H1 (cell line): ENCODE measurements around the gene SIGLEC6. TPM values are rescaled to one million over a fixed set of nuclear protein-coding genes. Genes with fewer than 3 reads are reported as not detected.

Source experiments
- CTCF ChIA-PET: fragments of 300-600 bp; sonication (Branson Sonifier 250); formaldehyde crosslinking; loops from one replicate; lab custom pipeline; 2021; ENCODE audit not compliant: partially characterized antibody; lab: Charles Lee
- POLR2A ChIA-PET: fragments of 300-600 bp; sonication (Branson Sonifier 250); formaldehyde crosslinking; loops from one replicate; lab custom pipeline; 2021; ENCODE audit warnings: inconsistent platforms; ENCODE audit not compliant: partially characterized antibody; lab: Charles Lee
- DNase-seq, 2 experiments: peaks; one replicate each; pipeline versions ENCODE4 v3.0.0 to v3.0.0-alpha.2; 2010 to 2022; ENCODE audit warnings: low spot score in 2 of 2, low read depth in 1 of 2, mixed read lengths in 1 of 2
- FAIRE-seq: peaks from 2 replicates; lab custom pipeline; 2011; peaks lifted over from hg19 to GRCh38; lab: Jason Lieb, UNC
- H2AFZ ChIP-seq: 2 replicates; pipeline ENCODE4 v1.8.1; 2012; ENCODE audit warnings: low read length, inconsistent platforms
- H2AK5ac ChIP-seq: 2 replicates; pipeline ENCODE4 v1.6.1; 2013; ENCODE audit warnings: low read depth, low read length
- H2BK120ac ChIP-seq: replicated peaks from 2 replicates; pipeline ENCODE3; 2013; ENCODE audit warnings: low read depth, low read length, inconsistent platforms
- H2BK12ac ChIP-seq: 2 replicates; pipeline ENCODE4 v1.6.1; 2013; ENCODE audit warnings: low read depth, low read length
- H2BK15ac ChIP-seq: 2 replicates; pipeline ENCODE4 v1.6.1; 2013; ENCODE audit warnings: low read length
- H2BK20ac ChIP-seq: 2 replicates; pipeline ENCODE4 v1.6.1; 2013; ENCODE audit warnings: low read length
- H2BK5ac ChIP-seq: 2 replicates; pipeline ENCODE4 v1.6.1; 2013; ENCODE audit warnings: low read depth, low read length
- H3K14ac ChIP-seq: 2 replicates; pipeline ENCODE4 v1.6.1; 2013; ENCODE audit warnings: inconsistent platforms; ENCODE audit not compliant: insufficient read length
- H3K18ac ChIP-seq: 2 replicates; pipeline ENCODE4 v1.6.1; 2013; ENCODE audit warnings: low read length; ENCODE audit errors: extremely low read depth
- H3K23ac ChIP-seq: 2 replicates; pipeline ENCODE4 v1.6.1; 2013; ENCODE audit warnings: inconsistent platforms; ENCODE audit not compliant: insufficient read length
- H3K23me2 ChIP-seq: 2 replicates; pipeline ENCODE4 v1.6.1; 2013; ENCODE audit warnings: low read depth, low read length
- H3K27ac ChIP-seq: 2 replicates; pipeline ENCODE4 v1.6.1; 2011; ENCODE audit warnings: low read depth, low read length, inconsistent platforms
- H3K27me3 ChIP-seq, 4 experiments: replicated peaks in 1 of 4; 1 replicate in 1 of 4; 2 replicates in 3 of 4; pipeline versions ENCODE4 v1.6.1 to v1.8.1; 2011 to 2013; ENCODE audit warnings: low read length in 3 of 4, mild to moderate bottlenecking in 3 of 4, inconsistent platforms in 2 of 4, mixed read lengths in 2 of 4, moderate library complexity in 1 of 4; ENCODE audit not compliant: control insufficient read depth in 3 of 4, insufficient read depth in 3 of 4; ENCODE audit errors: extremely low read depth in 1 of 4
- H3K36me3 ChIP-seq, 4 experiments: 2 replicates each; pipeline versions ENCODE4 v1.6.1 to v1.8.1; 2011 to 2013; ENCODE audit warnings: mild to moderate bottlenecking in 4 of 4, low read length in 3 of 4, moderate library complexity in 2 of 4, control low read depth in 1 of 4, inconsistent platforms in 1 of 4; ENCODE audit not compliant: insufficient read depth in 4 of 4, control insufficient read depth in 2 of 4
- H3K4ac ChIP-seq: replicated peaks from 2 replicates; pipeline ENCODE3; 2013; ENCODE audit warnings: low read length, low read depth, mixed read lengths, inconsistent platforms; ENCODE audit not compliant: insufficient read length
- H3K4me1 ChIP-seq, 4 experiments: replicated peaks in 1 of 4; 1 replicate in 1 of 4; 2 replicates in 3 of 4; pipeline versions ENCODE4 v1.6.1 to v1.8.1; 2011 to 2013; ENCODE audit warnings: low read length in 3 of 4, inconsistent platforms in 2 of 4, mixed read lengths in 1 of 4; ENCODE audit not compliant: insufficient read depth in 4 of 4, control insufficient read depth in 3 of 4
- H3K4me2 ChIP-seq, 2 experiments: 2 replicates each; pipeline versions ENCODE4 v1.6.1 to v1.8.1; 2011 to 2013; ENCODE audit warnings: low read depth in 2 of 2, low read length in 2 of 2, control low read depth in 1 of 2, inconsistent platforms in 1 of 2, mild to moderate bottlenecking in 1 of 2; ENCODE audit not compliant: insufficient read depth in 1 of 2
- H3K4me3 ChIP-seq, 4 experiments: fragments of 200-600, 300-600 bp in 1 of 4; sonication (generic), shearing (Covaris generic), sonication (Bioruptor Twin) in 1 of 4; 2 replicates each; pipeline versions ENCODE4 v1.5.1 to v1.8.1; 2011 to 2016; ENCODE audit warnings: low read length in 4 of 4, low read depth in 3 of 4, control low read depth in 2 of 4, inconsistent platforms in 2 of 4, mild to moderate bottlenecking in 2 of 4, mixed read lengths in 1 of 4, moderate library complexity in 1 of 4; ENCODE audit not compliant: insufficient read depth in 2 of 4; ENCODE audit errors: extremely low read depth in 1 of 4
- H3K56ac ChIP-seq: replicated peaks from 2 replicates; pipeline ENCODE3; 2013; ENCODE audit warnings: low read depth, mild to moderate bottlenecking, mixed read lengths, low read length, inconsistent platforms; ENCODE audit not compliant: insufficient read length
- H3K79me1 ChIP-seq: 2 replicates; pipeline ENCODE4 v1.6.1; 2013; ENCODE audit warnings: low read depth, low read length, control low read depth
- H3K79me2 ChIP-seq, 2 experiments: 2 replicates each; pipeline versions ENCODE4 v1.6.1 to v1.8.1; 2012 to 2013; ENCODE audit warnings: low read length in 2 of 2, mild to moderate bottlenecking in 2 of 2, inconsistent platforms in 1 of 2; ENCODE audit not compliant: insufficient read depth in 2 of 2, control insufficient read depth in 1 of 2
- H3K9ac ChIP-seq, 4 experiments: replicated peaks in 1 of 4; 1 replicate in 1 of 4; 2 replicates in 3 of 4; pipeline versions ENCODE4 v1.6.1 to v1.8.1; 2011 to 2013; ENCODE audit warnings: low read depth in 3 of 4, low read length in 3 of 4, control low read depth in 2 of 4, mild to moderate bottlenecking in 2 of 4, moderate library complexity in 2 of 4, inconsistent platforms in 1 of 4; ENCODE audit errors: extremely low read depth in 1 of 4
- H3K9me3 ChIP-seq, 2 experiments: 2 replicates each; pipeline versions ENCODE4 v1.6.1 to v1.8.1; 2012 to 2013; ENCODE audit warnings: mild to moderate bottlenecking in 2 of 2, moderate library complexity in 2 of 2, control low read depth in 1 of 2, inconsistent platforms in 1 of 2, low read depth in 1 of 2, low read length in 1 of 2, mixed read lengths in 1 of 2; ENCODE audit not compliant: insufficient read depth in 2 of 2
- H4K20me1 ChIP-seq, 2 experiments: replicated peaks in 1 of 2; 2 replicates each; pipeline versions ENCODE3 to v1.8.1; 2011 to 2013; ENCODE audit warnings: inconsistent platforms in 2 of 2, low read length in 2 of 2, mild to moderate bottlenecking in 1 of 2; ENCODE audit not compliant: insufficient read depth in 2 of 2, control insufficient read depth in 1 of 2
- H4K5ac ChIP-seq: 2 replicates; pipeline ENCODE4 v1.6.1; 2013; ENCODE audit warnings: low read length, low read depth, mixed read lengths, inconsistent platforms; ENCODE audit not compliant: insufficient read length
- H4K8ac ChIP-seq: 2 replicates; pipeline ENCODE4 v1.8.0; 2013; ENCODE audit warnings: mild to moderate bottlenecking, moderate library complexity, low read length, inconsistent platforms; ENCODE audit not compliant: insufficient read depth; ENCODE audit errors: extremely low read depth
- H4K91ac ChIP-seq: replicated peaks from 2 replicates; pipeline ENCODE3; 2013; ENCODE audit warnings: low read length, mixed read lengths, inconsistent platforms; ENCODE audit not compliant: insufficient read length
- ASH2L ChIP-seq: fragments of 200-600, 300-600 bp; sonication (generic); IDR thresholded peaks from one replicate; pipeline ENCODE4 v1.7.1; 2017; ENCODE audit warnings: low read length
- CEBPB ChIP-seq: IDR thresholded peaks from 2 replicates; pipeline ENCODE4 v1.6.1; 2012; ENCODE audit warnings: low read depth, low read length
- EZH2 ChIP-seq: fragments of 200-600 bp; sonication (generic); IDR thresholded peaks from 2 replicates; pipeline ENCODE4 v1.7.1; 2012; ENCODE audit warnings: low read depth, mild to moderate bottlenecking, moderate library complexity, low read length, inconsistent platforms; ENCODE audit not compliant: severe bottlenecking
- POLR2AphosphoS5 ChIP-seq: IDR thresholded peaks from 2 replicates; pipeline ENCODE4 v1.6.1; 2011; ENCODE audit warnings: low read depth, low read length
- WGBS, 2 experiments: shearing (Covaris generic) in 1 of 2; methylation state at CpG; one replicate each; pipeline versions ENCODE4 v1.1.6 to v1.1.7; 2013 to 2015; ENCODE audit warnings: low lambda C conversion rate in 2 of 2, mixed read lengths in 2 of 2, inconsistent platforms in 1 of 2, low coverage in 1 of 2, missing lambda C conversion rate in 1 of 2; ENCODE audit not compliant: insufficient replicate concordance in 2 of 2, insufficient coverage in 1 of 2, insufficient read length in 1 of 2; ENCODE audit errors: extremely low coverage in 1 of 2, missing lambda C conversion rate in 1 of 2; 5-methylcytosine and 5-hydroxymethylcytosine counted together
- polyA plus RNA-seq, 7 experiments: library from polyadenylated mRNA; depleted of rRNA in 3 of 7; stranded (reverse) in 5 of 7; unstranded in 2 of 7; fragments of >200 nt in 5 of 7; fragments of 200-250 nt in 2 of 7; gene quantifications; 1 replicate in 5 of 7; 2 replicates in 1 of 7; 4 replicates in 1 of 7; pipeline versions ENCODE4 v1.2.1 to v1.2.3, GENCODE V29; 2011 to 2013; ENCODE audit warnings: missing spikeins in 2 of 7, mixed read lengths in 2 of 7
- total RNA-seq: library from RNA; stranded (reverse); fragmentation: NEBNext Ultra II Directional; extraction: Animal tissue kit (Norgen Biotek cat#: 25700); gene quantifications from 2 replicates; pipeline ENCODE4 v1.2.1, GENCODE V29; 2021

Gene SIGLEC6
- total and polyA plus RNA-seq, 2 of the 8 experiments (the other 6 are each of a cell fraction or from before 2014, with no cell fraction given): 0.05 TPM; not detected in 1

GRCh38 chr19:51478381-51479234 is 52.9 kb downstream of the SIGLEC6 start, which contains the start of gene CEACAM18:
Gene CEACAM18, plus strand, starts transcription at chr19:51478539.
- Histone ChIP-seq H2BK15ac (no peak within 1 kb of the TSS), H3K36me3 (no peaks in the 10 kb centered on the region), H3K4me2 (no peak within 1 kb of the TSS), H4K20me1 (no peaks in the 10 kb centered on the region), H2AFZ (no peak within 1 kb of the TSS), H3K56ac (no peak within 1 kb of the TSS), H2BK5ac (no peak within 1 kb of the TSS), H2BK20ac (no peak within 1 kb of the TSS), H3K27me3 (no peaks in the 10 kb centered on the region), H3K79me2 (no peaks in the 10 kb centered on the region), H3K4ac (no peak within 1 kb of the TSS), H3K23ac (no peak within 1 kb of the TSS), H3K9me3 (peaks cover 46 to 69% of the 10 kb centered on the region in 2 experiments), H3K4me1 (no peaks in the 10 kb centered on the region), H3K4me3 (no peak within 1 kb of the TSS), H3K23me2 (no peaks in the 10 kb centered on the region), H4K5ac (no peak within 1 kb of the TSS), H3K79me1 (no peaks in the 10 kb centered on the region), H3K9ac (no peak within 1 kb of the TSS), H3K14ac (no peak within 1 kb of the TSS), H3K27ac (no peak within 1 kb of the TSS), H2AK5ac (no peak within 1 kb of the TSS), H2BK12ac (no peak within 1 kb of the TSS), H3K18ac (no peak within 1 kb of the TSS), H4K8ac (no peak within 1 kb of the TSS), H2BK120ac (no peak within 1 kb of the TSS), H4K91ac (no peak within 1 kb of the TSS)
- CTCF ChIA-PET: interaction anchor here (1.0 to 1.2 kb wide), 2 partner anchors 36 to 52 kb away, joined by 3 to 4 read pairs; no protein-coding TSS in a partner anchor
- POLR2A ChIA-PET: no interaction called here
- WGBS, 2 experiments: 79% methylated on average over 15 of the region's 17 CpGs; no CpG with 5 or more reads in 1 of the 2 experiments
- DNase-seq (no peak), FAIRE-seq (no peak)
- no peak for TF ChIP-seq CEBPB
- TF ChIP-seq ASH2L: no peak
- no peak for TF ChIP-seq EZH2
- TF ChIP-seq POLR2AphosphoS5: no peak
